Pancreas (tissue), 10 donors: ENCODE results near the gene KSR2. TPM values are rescaled to one million over a fixed set of nuclear protein-coding genes. Genes with fewer than 3 reads are reported as not detected.

Source experiments
- ATAC-seq, 4 donors: fragments of 200-7000 bp; cut with Tn5 transposase; one replicate each; pipeline versions ENCODE4 v1.8.0 to v1.9.1; 2020; ENCODE audit warnings: mild to moderate bottlenecking in 4 of 4, moderate library complexity in 4 of 4
- DNase-seq, 6 donors: peaks; one replicate each; pipeline ENCODE4 v3.0.0-alpha.2; 2020
- FAIRE-seq: peaks from 2 replicates; lab custom pipeline; 2012; peaks lifted over from hg19 to GRCh38; lab: Jason Lieb, UNC
- H3K27ac ChIP-seq, 4 donors: fragments of 200-600 bp; sonication (generic); 1 replicate in 3 of 4; 2 replicates in 1 of 4; pipeline versions ENCODE4 v1.5.0 to v1.8.0; 2020
- H3K27me3 ChIP-seq, 4 donors: fragments of 200-600 bp; one replicate each; pipeline ENCODE4 v1.8.0; 2021
- H3K36me3 ChIP-seq, 3 donors: fragments of 200-600 bp; sonication (generic) in 1 of 3; one replicate each; pipeline versions ENCODE4 v1.5.0 to v1.8.0; 2020 to 2021
- H3K4me1 ChIP-seq, 3 donors: fragments of 200-600 bp; one replicate each; pipeline ENCODE4 v1.8.0; 2021
- H3K4me3 ChIP-seq, 4 donors: fragments of 200-600 bp; sonication (generic) in 2 of 4; one replicate each; pipeline versions ENCODE4 v1.5.0 to v1.8.0; 2020 to 2021
- H3K9me3 ChIP-seq, 4 donors: fragments of 200-600 bp; one replicate each; pipeline ENCODE4 v1.8.0; 2021
- WGBS, 2 donors: extraction: QIAGEN DNeasy Blood & Tissue Kit; methylation state at CpG; one replicate each; pipeline ENCODE4 v1.1.7; 2013; 5-methylcytosine and 5-hydroxymethylcytosine counted together
- intact Hi-C, 3 donors: fragments of 100-400 bp; cut with DNase I; formaldehyde crosslinking; loops; one replicate each; pipeline versions ENCODE4 v1.11.1 to v1.14.2; 2022
- polyA plus RNA-seq, 2 donors: library from polyadenylated mRNA; stranded (reverse); fragments of 200-250 nt; gene quantifications; one replicate each; pipeline ENCODE4 v1.2.3, GENCODE V29; 2013
- total RNA-seq, 6 donors: library from RNA; stranded (reverse); fragmentation: NEBNext Ultra II Directional in 4 of 6; extraction: Animal tissue kit (Norgen Biotek cat#: 25700) in 4 of 6; gene quantifications; one replicate each; pipeline versions ENCODE4 v1.2.1 to v1.2.4, GENCODE V29; 2021 to 2023
- TF ChIP-seq, protein P1 (sequence below), 4 donors: fragments of 200-600 bp; sonication (generic) in 3 of 4; IDR thresholded peaks; one replicate each; pipeline versions ENCODE4 v1.5.0 to v1.8.0; 2021; ENCODE audit warnings: antibody characterized with exemption in 4 of 4
- donor health status: healthy with polysubstance abuse.
- donor health status: DM: no; HTN: no; CAD: no; lungs with moderate emphysema.
- donor health status: DM: no; HTN: no; CAD: no.
- donor health status: control.
- donor health status: control.
- donor health status: Bipolar disorder and iron deficiency.
- donor health status: DM: yes; HTN: yes; CAD: no.
- donor health status: DM: no; HTN: no; CAD: no.
- donor health status: DM: no; HTN: no; CAD: no.
- donor health status: DM: yes; HTN: yes; CAD: no.

KSR2 gene
- total and polyA plus RNA-seq, 8 donors = 0.68 to 1.8 (median 1.3) TPM

GRCh38 chr12:117981267-117981666 lies 12.5 kb upstream of the KSR2 start:
- 62 to 69% methylated on average over 5 of the region's 5 CpGs for WGBS, 2 donors
- TF ChIP-seq, protein P1, sequence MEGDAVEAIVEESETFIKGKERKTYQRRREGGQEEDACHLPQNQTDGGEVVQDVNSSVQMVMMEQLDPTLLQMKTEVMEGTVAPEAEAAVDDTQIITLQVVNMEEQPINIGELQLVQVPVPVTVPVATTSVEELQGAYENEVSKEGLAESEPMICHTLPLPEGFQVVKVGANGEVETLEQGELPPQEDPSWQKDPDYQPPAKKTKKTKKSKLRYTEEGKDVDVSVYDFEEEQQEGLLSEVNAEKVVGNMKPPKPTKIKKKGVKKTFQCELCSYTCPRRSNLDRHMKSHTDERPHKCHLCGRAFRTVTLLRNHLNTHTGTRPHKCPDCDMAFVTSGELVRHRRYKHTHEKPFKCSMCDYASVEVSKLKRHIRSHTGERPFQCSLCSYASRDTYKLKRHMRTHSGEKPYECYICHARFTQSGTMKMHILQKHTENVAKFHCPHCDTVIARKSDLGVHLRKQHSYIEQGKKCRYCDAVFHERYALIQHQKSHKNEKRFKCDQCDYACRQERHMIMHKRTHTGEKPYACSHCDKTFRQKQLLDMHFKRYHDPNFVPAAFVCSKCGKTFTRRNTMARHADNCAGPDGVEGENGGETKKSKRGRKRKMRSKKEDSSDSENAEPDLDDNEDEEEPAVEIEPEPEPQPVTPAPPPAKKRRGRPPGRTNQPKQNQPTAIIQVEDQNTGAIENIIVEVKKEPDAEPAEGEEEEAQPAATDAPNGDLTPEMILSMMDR (IDR thresholded peaks at IDR 0.05) = no peak
- no peaks in the 10 kb centered on the region for H3K9me3 ChIP-seq
- no peaks in the 10 kb centered on the region for H3K4me1 ChIP-seq
- DNase-seq (no peak), FAIRE-seq (no peak), ATAC-seq (no peak)
- no peaks in the 10 kb centered on the region for H3K27me3 ChIP-seq
- H3K4me3 ChIP-seq = no peak overlapping the region
- intact Hi-C loops = no loop called here
- no peak overlapping the region for H3K27ac ChIP-seq
- H3K36me3 ChIP-seq = no peaks in the 10 kb centered on the region

DNA sequence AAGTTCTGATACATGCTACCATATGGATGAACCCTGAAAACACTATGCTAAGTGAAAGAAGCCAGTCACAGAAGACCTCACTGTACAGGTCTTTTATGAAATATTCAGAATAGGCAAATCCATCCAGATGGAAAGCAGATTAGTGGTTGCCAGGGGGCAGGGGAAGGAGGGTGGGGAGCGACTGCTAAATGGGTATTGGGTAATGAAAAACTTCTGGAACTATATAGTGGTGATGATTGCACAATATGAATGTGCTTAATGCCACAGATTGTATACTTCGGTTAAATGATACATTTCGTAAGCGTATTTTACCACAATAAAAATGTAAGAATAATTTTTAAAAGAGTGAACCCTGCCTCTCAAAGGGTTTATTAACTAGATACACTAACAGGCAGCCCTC lies 11.8 kb upstream of the KSR2 start:
- no peaks in the 10 kb centered on the region for H3K27me3 ChIP-seq
- no peaks in the 10 kb centered on the region for H3K4me1 ChIP-seq
- H3K9me3 ChIP-seq = no peaks in the 10 kb centered on the region
- intact Hi-C loops = no loop called here
- no peaks in the 10 kb centered on the region for H3K36me3 ChIP-seq
- 75 to 84% methylated on average over 4 of the region's 4 CpGs for WGBS, 2 donors
- FAIRE-seq (no peak), ATAC-seq (no peak), DNase-seq (no peak)
- no peak overlapping the region for H3K27ac ChIP-seq
- no peak overlapping the region for H3K4me3 ChIP-seq
- TF ChIP-seq, protein P1 (IDR thresholded peaks at IDR 0.05) = no peak

- intact Hi-C loops = no loop called here
- FAIRE-seq = no peak
These were observed 8.6 kb upstream of the KSR2 start for GRCh38 chr12:117977373-117977772.

DNA sequence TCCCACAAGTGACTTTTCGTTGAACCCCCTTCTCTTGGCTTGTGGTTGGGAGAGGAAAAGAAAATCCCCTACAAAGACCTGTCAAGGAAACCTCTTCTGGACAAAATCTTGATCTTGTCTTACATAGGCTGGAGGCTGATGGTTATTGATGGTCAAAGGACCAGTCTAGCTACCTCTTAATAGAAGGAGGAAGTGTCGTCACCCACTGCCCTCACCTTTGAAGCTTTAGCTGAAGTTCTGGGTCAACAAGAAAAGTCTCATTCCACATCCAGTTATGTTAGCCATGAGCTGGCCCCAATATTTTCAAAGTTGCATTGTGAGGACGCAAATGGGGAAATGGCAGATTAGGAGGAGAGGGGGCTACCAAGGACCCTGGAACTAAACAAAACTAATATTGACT lies 6.2 kb upstream of the KSR2 start:
- H3K27me3 ChIP-seq = no peaks in the 10 kb centered on the region
- no peaks in the 10 kb centered on the region for H3K4me1 ChIP-seq
- H3K4me3 ChIP-seq = no peak overlapping the region
- no peak for FAIRE-seq
- 54 to 82% methylated on average over 3 of the region's 3 CpGs for WGBS, 2 donors
- no peaks in the 10 kb centered on the region for H3K9me3 ChIP-seq
- H3K36me3 ChIP-seq = no peaks in the 10 kb centered on the region
- H3K27ac ChIP-seq = no peak overlapping the region
- DNase-seq = no peak
- intact Hi-C loops = no loop called here
- TF ChIP-seq, protein P1 (IDR thresholded peaks at IDR 0.05) = no peak
- ATAC-seq = no peak

More at GRCh38 chr12:117977373-117977772, 8.6 kb upstream of the KSR2 start:
- H3K27me3 ChIP-seq = no peaks in the 10 kb centered on the region
- WGBS, 2 donors = 83 to 86% methylated on average over 1 of the region's 1 CpG
- ATAC-seq (no peak), DNase-seq (no peak)
- no peak overlapping the region for H3K4me3 ChIP-seq
- no peaks in the 10 kb centered on the region for H3K4me1 ChIP-seq
- TF ChIP-seq, protein P1 (IDR thresholded peaks at IDR 0.05) = no peak
- no peaks in the 10 kb centered on the region for H3K9me3 ChIP-seq
- H3K27ac ChIP-seq = no peak overlapping the region
- H3K36me3 ChIP-seq = no peaks in the 10 kb centered on the region

GRCh38 chr12:117972301-117972700 lies 3.5 kb upstream of the KSR2 start:
- no peaks in the 10 kb centered on the region for H3K9me3 ChIP-seq
- no peak for FAIRE-seq
- WGBS, 2 donors = 48 to 63% methylated on average over 2 of the region's 2 CpGs
- intact Hi-C loops = no loop called here
- no peaks in the 10 kb centered on the region for H3K4me1 ChIP-seq
- no peak for DNase-seq
- TF ChIP-seq, protein P1 (IDR thresholded peaks at IDR 0.05) = no peak
- H3K36me3 ChIP-seq = no peaks in the 10 kb centered on the region
- no peak overlapping the region for H3K4me3 ChIP-seq
- ATAC-seq = no peak
- no peak overlapping the region for H3K27ac ChIP-seq
- no peaks in the 10 kb centered on the region for H3K27me3 ChIP-seq
